Activated naive CD4-positive, alpha-beta T cell treated with anti-CD3 and anti-CD28 coated beads, Interleukin-2, amount 10 ng/mL, durations not matched to agents 7 days and 5 days (primary cell): Measurements from ENCODE around the gene TBCB.
"Not testable (repeated sequence)": the region's sequence is repeated elsewhere in the genome, so short reads cannot be mapped to it uniquely, and the experiment has no call there.

ENCODE experiments used
- CTCF ChIA-PET: fragments of 350-600 bp; sonication (Branson Sonifier 250); formaldehyde crosslinking; loops from one replicate; lab custom pipeline; 2021; ENCODE audit warnings: antibody characterized with exemption; lab: Charles Lee
- DNase-seq: peaks from one replicate; pipeline ENCODE4 v3.0.0-alpha.2; 2020
- H3K27ac Mint-ChIP-seq: one replicate; pipeline ENCODE4 v1.8.0; 2021; ENCODE audit warnings: mild to moderate bottlenecking, moderate library complexity, mixed read lengths
- H3K27me3 Mint-ChIP-seq: one replicate; pipeline ENCODE4 v1.8.0; 2021; ENCODE audit warnings: mild to moderate bottlenecking, mixed read lengths
- H3K36me3 Mint-ChIP-seq: one replicate; pipeline ENCODE4 v1.8.0; 2021; ENCODE audit warnings: mixed read lengths
- H3K4me1 Mint-ChIP-seq: one replicate; pipeline ENCODE4 v1.8.0; 2021; ENCODE audit warnings: mixed read lengths
- H3K4me3 Mint-ChIP-seq: one replicate; pipeline ENCODE4 v1.8.0; 2021; ENCODE audit warnings: mild to moderate bottlenecking, moderate library complexity, mixed read lengths
- H3K9me3 Mint-ChIP-seq: one replicate; pipeline ENCODE4 v1.8.0; 2021; ENCODE audit warnings: mixed read lengths

The TBCB gene

DNA sequence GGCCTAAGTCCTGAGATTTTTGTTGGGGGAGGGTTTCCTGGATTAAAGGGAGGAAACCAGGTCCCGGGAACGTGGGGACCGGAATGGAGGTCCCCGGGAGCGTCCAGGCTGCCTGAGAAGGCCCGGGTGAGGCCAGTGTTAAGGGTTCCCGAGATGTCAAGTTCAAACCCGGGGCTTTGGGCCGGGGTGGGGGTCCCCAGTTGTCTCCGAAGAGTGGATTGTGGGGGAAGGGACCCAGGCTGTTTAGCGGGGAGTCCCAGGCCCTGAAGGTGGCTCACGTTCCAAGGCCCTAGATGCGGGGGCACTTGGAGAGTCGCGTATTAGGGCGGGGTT lies 36.7 kb downstream of the TBCB start:
- H3K9me3 Mint-ChIP-seq = no peaks in the 10 kb centered on the region
- peaks cover 28% of the 10 kb centered on the region for H3K36me3 Mint-ChIP-seq
- H3K27ac Mint-ChIP-seq = no peak overlapping the region
- no peaks in the 10 kb centered on the region for H3K27me3 Mint-ChIP-seq
- no peak overlapping the region for H3K4me3 Mint-ChIP-seq
- peaks cover 14% of the 10 kb centered on the region for H3K4me1 Mint-ChIP-seq
- CTCF ChIA-PET = no interaction called here
- no peak for DNase-seq

DNA sequence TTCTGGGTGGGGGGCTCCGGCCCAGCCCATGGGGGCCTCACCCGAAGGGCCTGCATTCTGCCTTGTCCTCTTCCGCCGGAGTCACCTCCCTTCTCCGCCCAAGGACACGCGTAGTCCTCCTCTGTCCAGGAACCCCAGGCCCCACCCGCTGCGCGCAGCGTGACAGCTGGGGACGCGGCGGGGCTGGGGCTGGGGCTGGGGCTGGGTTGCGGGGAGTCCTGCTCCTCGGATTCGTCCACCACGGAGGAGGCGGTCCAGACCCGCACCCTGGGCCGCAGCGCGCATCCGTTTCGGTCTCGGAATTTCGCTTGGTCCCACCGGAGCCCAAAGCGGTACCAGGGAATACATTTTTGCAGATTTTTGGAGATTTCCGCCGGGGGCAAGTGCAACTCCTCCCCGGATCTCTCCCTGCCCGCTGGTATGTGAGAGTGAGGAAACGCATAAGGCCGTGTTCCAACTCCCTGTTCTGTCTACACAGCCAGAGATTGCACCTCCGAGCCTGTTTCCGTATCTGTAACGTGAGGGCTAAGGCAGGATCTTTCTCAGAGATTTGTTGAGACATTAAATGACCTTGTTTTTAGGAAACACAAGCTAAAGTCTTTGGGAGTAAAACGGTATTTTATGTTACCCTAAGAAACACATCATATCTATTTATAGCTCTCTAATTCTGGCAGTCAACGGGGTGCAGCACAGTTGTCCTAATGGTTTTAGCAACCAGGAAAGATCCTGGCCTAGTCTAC lies 37.3 kb downstream of the TBCB start, which contains the start of gene COX7A1:
COX7A1 (minus strand) TSS at position 96 of the 740 bp plus-strand sequence; CDS start at position 56, 40 bp downstream.
- Mint-ChIP-seq H3K27me3 (no peaks in the 10 kb centered on the region), H3K9me3 (no peaks in the 10 kb centered on the region), H3K36me3 (peaks cover 25% of the 10 kb centered on the region), H3K4me3 (no peak within 1 kb of the TSS), H3K4me1 (peaks cover 12% of the 10 kb centered on the region), H3K27ac (no peak within 1 kb of the TSS)
- CTCF ChIA-PET = interaction anchor here (1.0 kb wide), 1 partner anchor 16 kb away, joined by 3 read pairs; no protein-coding TSS in a partner anchor
- no peak for DNase-seq

DNA sequence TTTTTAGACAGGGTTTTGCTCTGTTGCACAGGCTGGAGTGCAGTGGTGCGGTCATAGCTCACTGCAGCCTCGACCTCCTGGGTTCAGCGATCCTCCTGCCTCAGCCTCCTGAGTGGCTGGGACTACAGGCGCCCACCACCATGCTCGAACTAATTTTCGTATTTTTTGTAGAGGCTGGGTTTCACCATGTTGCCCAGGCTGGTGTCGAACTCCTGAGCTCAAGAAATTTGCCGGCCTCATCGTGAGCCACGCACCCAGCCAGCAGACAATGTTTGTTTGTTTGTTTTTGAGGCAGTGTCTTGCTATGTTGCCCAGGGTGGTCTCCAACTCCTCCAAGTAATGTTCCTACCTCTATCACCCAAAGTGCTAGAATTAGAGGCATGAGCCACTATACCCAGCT lies 37.9 kb downstream of the TBCB start:
- H3K36me3 Mint-ChIP-seq = peaks cover 23% of the 10 kb centered on the region
- peaks cover 9% of the 10 kb centered on the region for H3K4me1 Mint-ChIP-seq
- H3K9me3 Mint-ChIP-seq = no peaks in the 10 kb centered on the region
- CTCF ChIA-PET = interaction anchor here (1.0 kb wide), 1 partner anchor 16 kb away, joined by 3 read pairs; no protein-coding TSS in a partner anchor
- no peak overlapping the region for H3K27ac Mint-ChIP-seq
- H3K27me3 Mint-ChIP-seq = no peaks in the 10 kb centered on the region
- no peak overlapping the region for H3K4me3 Mint-ChIP-seq
- DNase-seq = no peak

DNA sequence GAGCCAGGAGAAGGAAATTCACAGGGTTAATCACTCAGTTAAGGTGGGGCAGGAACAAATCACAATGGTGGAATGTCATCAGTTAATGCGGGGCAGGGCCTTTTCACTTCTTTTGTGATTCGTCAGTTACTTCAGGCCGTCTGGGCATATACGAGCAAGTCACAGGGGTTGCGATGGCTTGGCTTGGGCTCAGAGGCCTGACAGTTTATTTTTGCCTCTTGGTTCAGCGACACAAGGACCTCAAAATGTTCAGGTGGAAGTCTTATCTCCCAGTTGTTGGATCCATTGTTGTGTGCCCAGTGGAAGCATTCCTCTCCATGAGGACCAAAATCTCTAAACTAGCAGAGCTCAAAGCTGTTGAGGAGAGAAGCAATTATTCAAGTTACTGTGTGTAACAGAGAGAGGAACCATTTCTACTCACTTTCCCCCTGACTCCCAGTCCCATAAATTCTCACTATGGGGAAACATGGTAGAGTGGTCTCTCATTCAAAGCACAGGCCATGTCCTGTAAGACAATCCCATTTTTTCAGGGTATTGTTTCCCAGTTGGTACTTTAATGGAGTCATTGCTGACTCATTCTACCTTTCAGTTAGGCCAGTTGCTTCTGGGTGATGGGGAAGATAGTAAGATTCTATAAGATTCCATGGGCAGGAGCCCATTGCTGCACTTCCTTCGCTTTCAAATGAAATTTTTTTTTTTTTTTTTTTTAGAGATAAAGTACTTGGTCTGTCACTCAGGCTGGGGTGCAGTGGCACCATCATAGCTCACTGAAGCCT lies 45.7 kb downstream of the TBCB start:
- CTCF ChIA-PET = no interaction called here
- no peak for DNase-seq
- Mint-ChIP-seq H3K27ac (no peak overlapping the region), H3K27me3 (no peaks in the 10 kb centered on the region), H3K4me3 (no peak overlapping the region), H3K9me3 (no peaks in the 10 kb centered on the region), H3K36me3 (peaks cover 21% of the 10 kb centered on the region), H3K4me1 (no peaks in the 10 kb centered on the region)

DNA sequence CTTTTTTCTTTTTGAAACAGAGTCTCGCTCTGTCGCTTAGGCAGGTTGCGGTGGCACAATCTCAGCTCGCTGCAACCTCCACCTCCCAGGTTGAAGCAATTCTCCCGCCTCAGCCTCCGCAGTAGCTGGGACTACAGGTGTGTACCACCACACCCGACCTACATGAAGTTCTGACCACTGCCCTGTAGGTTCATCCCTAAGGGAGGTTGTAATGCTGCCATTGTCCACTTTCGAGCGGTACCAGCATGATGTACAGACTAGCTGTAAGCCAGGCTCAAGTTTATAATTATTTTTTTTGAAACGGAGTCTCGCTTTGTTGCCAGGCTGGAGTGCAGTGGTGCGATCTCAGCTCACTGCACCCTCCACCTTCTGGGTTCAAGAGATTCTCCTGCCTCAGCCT lies 48.5 kb downstream of the TBCB start:
- H3K27ac Mint-ChIP-seq = no peak overlapping the region
- no peak for DNase-seq
- no peaks in the 10 kb centered on the region for H3K4me1 Mint-ChIP-seq
- H3K4me3 Mint-ChIP-seq = no peak overlapping the region
- CTCF ChIA-PET = interaction anchor here (0.9 kb wide), 1 partner anchor 36 kb away, joined by 3 read pairs; no protein-coding TSS in a partner anchor
- no peaks in the 10 kb centered on the region for H3K27me3 Mint-ChIP-seq
- no peaks in the 10 kb centered on the region for H3K9me3 Mint-ChIP-seq
- H3K36me3 Mint-ChIP-seq = peaks cover 23% of the 10 kb centered on the region

DNA sequence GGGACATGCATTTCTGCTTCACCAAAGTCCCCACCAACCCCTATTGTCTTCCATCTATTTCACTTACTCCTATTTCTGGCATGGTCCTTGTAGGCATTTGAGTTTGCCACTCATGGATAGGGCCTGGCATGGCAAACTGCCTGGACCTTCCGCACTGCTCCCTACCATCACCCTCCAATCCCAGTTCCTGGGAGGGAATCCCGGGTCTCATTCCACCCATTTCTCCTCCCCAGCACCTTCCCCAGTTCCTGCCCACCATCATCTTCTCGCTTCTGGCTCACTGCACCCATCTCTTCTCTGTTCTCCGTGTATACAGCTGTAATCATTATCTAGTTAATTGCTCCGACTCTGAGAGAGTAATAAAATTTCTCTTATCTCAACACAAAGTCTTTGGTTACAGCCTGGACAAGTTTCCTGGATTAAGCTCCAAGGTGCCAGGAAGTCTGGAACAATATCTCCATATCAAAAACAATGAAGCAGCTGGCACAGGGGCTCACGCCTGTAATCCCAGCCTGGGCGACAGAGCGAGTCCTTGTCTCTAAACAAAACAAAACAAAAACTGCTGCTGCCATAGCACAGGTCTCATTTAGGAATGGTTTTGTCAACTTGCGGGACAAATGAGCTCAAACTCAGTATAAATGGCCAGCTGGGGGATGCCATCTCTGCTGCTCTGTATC lies 54.0 kb downstream of the TBCB start:
- CTCF ChIA-PET = interaction anchor here (0.8 to 3.9 kb wide), 5 partner anchors 11 to 42 kb away, joined by 3 to 54 read pairs (median 3); no protein-coding TSS in a partner anchor
- H3K4me3 Mint-ChIP-seq = no peak overlapping the region
- H3K9me3 Mint-ChIP-seq = no peaks in the 10 kb centered on the region
- peaks cover 1% of the 10 kb centered on the region for H3K36me3 Mint-ChIP-seq
- no peak for DNase-seq
- no peak overlapping the region for H3K27ac Mint-ChIP-seq
- peaks cover 3% of the 10 kb centered on the region for H3K27me3 Mint-ChIP-seq
- peaks cover 5% of the 10 kb centered on the region for H3K4me1 Mint-ChIP-seq

DNA sequence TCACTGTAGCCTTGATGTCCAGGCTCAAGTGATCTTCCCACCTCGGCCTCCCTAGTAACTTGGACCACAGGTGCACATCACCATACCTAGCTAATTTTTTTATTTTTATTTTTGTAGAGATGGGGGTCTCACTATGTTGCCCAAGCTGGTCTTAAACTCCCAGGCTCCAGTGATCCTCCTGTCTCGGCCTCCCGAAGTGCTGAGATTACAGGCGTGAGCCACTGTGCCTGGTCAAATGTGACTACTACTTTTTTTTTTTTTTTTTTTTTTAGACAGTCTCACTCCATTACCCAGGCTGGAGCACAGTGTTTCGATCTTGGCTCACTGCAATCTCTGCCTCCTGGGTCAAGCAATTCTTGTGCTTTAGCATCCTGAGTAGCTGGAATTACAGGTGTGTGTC lies 57.6 kb downstream of the TBCB start:
- Mint-ChIP-seq H3K36me3 (no peaks in the 10 kb centered on the region), H3K4me3 (no peak overlapping the region), H3K27ac (no peak overlapping the region), H3K9me3 (no peaks in the 10 kb centered on the region), H3K27me3 (peaks cover 3% of the 10 kb centered on the region), H3K4me1 (peaks cover 5% of the 10 kb centered on the region)
- CTCF ChIA-PET = interaction anchor here (0.7 to 4.8 kb wide), 3 partner anchors 42 to 56 kb away, joined by 3 to 29 read pairs (median 3); no protein-coding TSS in a partner anchor
- DNase-seq = no peak

DNA sequence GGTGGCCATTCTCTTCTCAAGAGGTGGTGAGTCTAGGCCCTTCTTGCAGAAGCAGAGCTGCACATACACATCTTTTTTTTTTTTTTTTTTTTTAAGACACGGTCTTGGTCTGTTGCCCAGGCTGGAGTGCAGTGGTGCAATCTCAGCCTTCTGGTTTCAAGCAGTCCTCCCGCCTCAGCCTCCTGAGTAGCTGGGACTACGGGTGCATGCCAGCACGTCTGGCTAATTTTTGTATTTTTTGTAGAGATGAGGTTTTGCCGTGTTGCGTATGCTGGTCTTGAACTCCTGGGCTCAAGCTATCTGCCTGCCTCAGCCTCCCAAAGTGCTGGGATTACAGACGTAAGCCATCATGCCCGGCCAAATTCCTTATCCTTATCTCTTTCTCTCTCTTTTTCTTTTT lies 58.6 kb downstream of the TBCB start:
- not testable (repeated sequence) for H3K4me3 Mint-ChIP-seq, H3K27ac Mint-ChIP-seq, H3K4me1 Mint-ChIP-seq, H3K27me3 Mint-ChIP-seq, H3K36me3 Mint-ChIP-seq, H3K9me3 Mint-ChIP-seq, DNase-seq
- CTCF ChIA-PET = interaction anchor here (0.6 to 4.8 kb wide), 3 partner anchors 48 to 57 kb away, joined by 3 to 29 read pairs (median 4); no protein-coding TSS in a partner anchor
